GM23338 (cell line): ENCODE results near the gene TGFBR3.

ENCODE experiments used
- CREB1 ChIP-seq: fragments of 250-450 bp; sonication (Bioruptor Pico); IDR thresholded peaks from 2 replicates; pipeline ENCODE4 v1.5.0; 2020; ENCODE audit warnings: low read depth, mild to moderate bottlenecking, moderate library complexity
- CTCF ChIP-seq, 2 experiments: fragments of 200-600 bp in 1 of 2; sonication (generic) in 1 of 2; conservative IDR thresholded peaks; 2 replicates each; pipeline versions ENCODE4 v1.5.1 to v1.6.1; 2016 to 2017; ENCODE audit warnings: antibody characterized with exemption in 2 of 2, low read depth in 2 of 2, mild to moderate bottlenecking in 2 of 2, moderate library complexity in 1 of 2
- EZH2 ChIP-seq: fragments of 200-600 bp; sonication (generic); IDR thresholded peaks from one replicate; pipeline ENCODE4 v1.8.0; 2017; ENCODE audit warnings: antibody characterized with exemption, mild to moderate bottlenecking, low read depth; ENCODE audit not compliant: unreplicated experiment
- EZH2phosphoT487 ChIP-seq: fragments of 200-600 bp; sonication (generic); IDR thresholded peaks from one replicate; pipeline ENCODE4 v1.8.1; 2018; ENCODE audit warnings: antibody characterized with exemption; ENCODE audit not compliant: unreplicated experiment
- JUNB ChIP-seq: IDR thresholded peaks from one replicate; pipeline ENCODE4 v1.6.1; 2016; ENCODE audit warnings: antibody characterized with exemption; ENCODE audit not compliant: unreplicated experiment
- NANOG ChIP-seq: IDR thresholded peaks from 2 replicates; pipeline ENCODE4 v1.6.1; 2016; ENCODE audit warnings: antibody characterized with exemption, borderline replicate concordance
- POLR2AphosphoS5 ChIP-seq: IDR thresholded peaks from 2 replicates; pipeline ENCODE4 v1.6.1; 2016; ENCODE audit warnings: antibody characterized with exemption, low read depth
- REST ChIP-seq: IDR thresholded peaks from one replicate; pipeline ENCODE4 v1.6.1; 2018; ENCODE audit warnings: antibody characterized with exemption; ENCODE audit not compliant: unreplicated experiment
- STAT1 ChIP-seq: IDR thresholded peaks from one replicate; pipeline ENCODE4 v1.6.1; 2016; ENCODE audit warnings: antibody characterized with exemption; ENCODE audit not compliant: unreplicated experiment
- ZNF114 ChIP-seq: fragments of 250-450 bp; sonication (Bioruptor Pico); IDR thresholded peaks from 2 replicates; pipeline ENCODE4 v1.5.0; 2020; ENCODE audit warnings: mild to moderate bottlenecking, moderate library complexity
- ZNF331 ChIP-seq: fragments of 250-450 bp; sonication (Bioruptor Pico); IDR thresholded peaks from 2 replicates; pipeline ENCODE4 v1.5.0; 2020; ENCODE audit warnings: low read depth, mild to moderate bottlenecking, moderate library complexity

- TF ChIP-seq CTCF (conservative IDR thresholded peaks at IDR 0.05; ENCODE audit: low read depth in 2 of 2) (no peak), EZH2phosphoT487 (no peak), EZH2 (no peak), REST (no peak), POLR2AphosphoS5 (no peak), ZNF331 (CRISPR knock-in tag) (no peak), CREB1 (no peak), STAT1 (no peak), ZNF114 (no peak), JUNB (no peak), NANOG (no peak)
These were observed 205.3 kb downstream of the TGFBR3 start for GRCh38 chr1:91680556-91681155.
